Measurements from ENCODE around the gene C19orf85.

C19orf85 gene

DNA sequence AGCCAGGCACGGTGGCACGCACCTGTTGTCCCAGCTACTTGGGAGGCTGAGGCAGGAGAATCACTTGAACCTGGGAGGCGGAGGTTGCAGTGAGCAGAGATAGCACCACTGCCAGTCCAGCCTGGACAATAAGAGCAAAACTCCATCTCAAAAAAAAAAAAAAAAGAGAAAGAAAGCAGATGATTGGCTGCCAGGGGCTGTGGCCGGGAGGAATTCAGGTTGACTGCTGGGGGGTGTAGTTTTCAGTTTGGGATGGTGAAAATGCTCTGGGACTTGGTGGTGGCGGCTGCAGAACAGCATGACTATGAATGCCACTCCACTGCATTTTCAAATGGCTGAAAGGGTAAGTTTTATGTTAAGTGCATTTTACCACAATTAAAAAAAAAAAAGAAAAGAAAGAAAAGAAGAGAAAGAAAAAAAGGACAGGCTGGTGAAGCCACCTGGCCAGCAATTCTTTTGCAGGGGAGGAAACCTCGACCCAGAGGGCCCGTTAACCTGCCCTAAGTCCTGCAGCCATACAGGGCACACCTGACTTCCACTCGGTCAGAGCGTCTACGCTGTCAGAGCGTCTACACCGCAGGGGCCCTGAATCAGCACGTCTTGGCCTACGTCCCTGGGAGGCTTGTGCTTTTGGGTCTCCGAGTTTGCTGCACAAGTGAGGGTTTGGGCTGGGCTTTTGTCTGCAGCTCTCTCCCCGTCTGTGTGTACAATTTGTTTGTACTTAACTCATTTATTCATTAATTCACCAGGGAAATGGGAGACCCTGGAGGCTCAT is 6.7 kb downstream of the C19orf85 start:
- Histone ChIP-seq H3K4me3 (ENCODE audit: severe bottlenecking) (no peak overlapping the region), H3K27me3 (ENCODE audit: insufficient read depth, poor library complexity, severe bottlenecking) (no peaks in the 10 kb centered on the region), H3K36me3 (ENCODE audit: low read depth) (0 out of 2 replicates have a peak, but pooled peaks cover 3% of the 10 kb centered on the region), H3K4me1 (ENCODE audit: insufficient read depth, poor library complexity, severe bottlenecking) (peaks cover 3% of the 10 kb centered on the region), H3K27ac (ENCODE audit: poor library complexity, severe bottlenecking) (no peak overlapping the region), H3K9me3 (ENCODE audit: severe bottlenecking) (no peaks in the 10 kb centered on the region)
- TF ChIP-seq, protein P1, sequence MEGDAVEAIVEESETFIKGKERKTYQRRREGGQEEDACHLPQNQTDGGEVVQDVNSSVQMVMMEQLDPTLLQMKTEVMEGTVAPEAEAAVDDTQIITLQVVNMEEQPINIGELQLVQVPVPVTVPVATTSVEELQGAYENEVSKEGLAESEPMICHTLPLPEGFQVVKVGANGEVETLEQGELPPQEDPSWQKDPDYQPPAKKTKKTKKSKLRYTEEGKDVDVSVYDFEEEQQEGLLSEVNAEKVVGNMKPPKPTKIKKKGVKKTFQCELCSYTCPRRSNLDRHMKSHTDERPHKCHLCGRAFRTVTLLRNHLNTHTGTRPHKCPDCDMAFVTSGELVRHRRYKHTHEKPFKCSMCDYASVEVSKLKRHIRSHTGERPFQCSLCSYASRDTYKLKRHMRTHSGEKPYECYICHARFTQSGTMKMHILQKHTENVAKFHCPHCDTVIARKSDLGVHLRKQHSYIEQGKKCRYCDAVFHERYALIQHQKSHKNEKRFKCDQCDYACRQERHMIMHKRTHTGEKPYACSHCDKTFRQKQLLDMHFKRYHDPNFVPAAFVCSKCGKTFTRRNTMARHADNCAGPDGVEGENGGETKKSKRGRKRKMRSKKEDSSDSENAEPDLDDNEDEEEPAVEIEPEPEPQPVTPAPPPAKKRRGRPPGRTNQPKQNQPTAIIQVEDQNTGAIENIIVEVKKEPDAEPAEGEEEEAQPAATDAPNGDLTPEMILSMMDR (IDR thresholded peaks at IDR 0.05; ENCODE audit: poor library complexity, severe bottlenecking), result no peak
- DNase-seq (ENCODE audit: low spot score), result no peak
- no peak for ATAC-seq (ENCODE audit: low read depth)

DNA sequence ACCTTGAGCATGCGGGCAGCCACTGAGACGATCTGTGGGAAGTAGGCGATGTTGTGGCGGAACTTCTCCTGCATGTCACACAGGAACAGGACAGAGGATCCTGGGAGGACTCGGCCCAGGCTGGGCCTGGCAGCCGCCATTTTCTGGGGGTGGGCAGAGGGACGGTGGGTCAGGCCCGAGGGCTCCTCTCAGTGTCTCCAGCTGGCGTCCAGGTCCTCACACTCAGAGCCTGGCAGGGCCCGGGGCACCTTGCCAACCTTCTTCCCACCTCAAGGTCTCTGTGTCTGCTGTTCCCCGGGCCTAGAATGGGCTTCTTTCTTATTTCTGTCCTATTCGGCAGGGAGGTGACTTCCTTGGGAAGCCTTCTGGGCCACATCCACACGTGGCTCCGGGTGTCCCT is 8.2 kb downstream of the C19orf85 start:
- H3K9me3 ChIP-seq (ENCODE audit: severe bottlenecking), result no peaks in the 10 kb centered on the region
- peaks cover 12% of the 10 kb centered on the region for H3K27me3 ChIP-seq (ENCODE audit: insufficient read depth, poor library complexity, severe bottlenecking)
- 0 out of 2 replicates have a peak, but pooled peaks cover 3% of the 10 kb centered on the region for H3K36me3 ChIP-seq (ENCODE audit: low read depth)
- DNase-seq (ENCODE audit: low spot score), result no peak
- H3K4me1 ChIP-seq (ENCODE audit: insufficient read depth, poor library complexity, severe bottlenecking), result peaks cover 3% of the 10 kb centered on the region
- no peak for ATAC-seq (ENCODE audit: low read depth)
- H3K4me3 ChIP-seq (ENCODE audit: severe bottlenecking), result no peak overlapping the region
- TF ChIP-seq, protein P1 (IDR thresholded peaks at IDR 0.05; ENCODE audit: poor library complexity, severe bottlenecking), result no peak
- no peak overlapping the region for H3K27ac ChIP-seq (ENCODE audit: poor library complexity, severe bottlenecking)

DNA sequence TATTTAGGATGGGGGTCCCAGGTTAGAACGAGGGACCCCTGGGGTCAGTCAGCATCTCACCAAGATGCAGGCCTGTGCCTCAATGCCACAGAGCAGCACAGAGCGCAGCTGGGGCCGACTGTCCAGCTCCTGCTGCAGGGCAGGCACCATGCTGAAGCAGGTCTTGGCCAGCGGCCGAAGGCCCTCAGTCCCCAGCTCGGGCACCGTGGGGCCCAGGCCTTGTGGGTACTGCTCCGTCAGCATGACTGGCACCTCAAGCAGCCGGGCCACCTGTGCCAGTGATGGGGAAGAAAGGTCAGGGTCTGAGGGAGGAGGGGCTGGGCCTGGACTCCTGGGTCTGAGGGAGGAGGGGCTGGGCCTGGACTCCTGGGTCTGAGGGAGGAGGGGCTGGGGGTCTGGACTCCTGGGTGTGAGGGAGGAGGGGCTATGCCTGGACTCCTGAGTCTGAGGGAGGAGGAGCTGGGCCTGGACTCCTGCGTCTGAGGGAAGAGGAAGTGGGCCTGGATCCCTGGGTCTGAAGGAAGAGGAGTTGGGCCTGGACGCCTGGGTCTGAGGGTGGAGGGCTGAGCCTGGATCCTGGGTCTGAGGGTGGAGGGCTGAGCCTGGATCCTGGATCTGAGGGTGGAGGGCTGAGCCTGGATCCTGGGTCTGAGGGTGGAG is 8.8 kb downstream of the C19orf85 start:
- Histone ChIP-seq H3K36me3 (ENCODE audit: low read depth) (0 out of 2 replicates have a peak, but pooled peaks cover 3% of the 10 kb centered on the region), H3K9me3 (ENCODE audit: severe bottlenecking) (no peaks in the 10 kb centered on the region), H3K4me3 (ENCODE audit: severe bottlenecking) (no peak overlapping the region), H3K27ac (ENCODE audit: poor library complexity, severe bottlenecking) (no peak overlapping the region), H3K27me3 (ENCODE audit: insufficient read depth, poor library complexity, severe bottlenecking) (peaks cover 12% of the 10 kb centered on the region), H3K4me1 (ENCODE audit: insufficient read depth, poor library complexity, severe bottlenecking) (peaks cover 2% of the 10 kb centered on the region)
- DNase-seq (ENCODE audit: low spot score) (peak; percentile 60), ATAC-seq (ENCODE audit: low read depth) (no peak)
- TF ChIP-seq, protein P1 (IDR thresholded peaks at IDR 0.05; ENCODE audit: poor library complexity, severe bottlenecking), result no peak

DNA sequence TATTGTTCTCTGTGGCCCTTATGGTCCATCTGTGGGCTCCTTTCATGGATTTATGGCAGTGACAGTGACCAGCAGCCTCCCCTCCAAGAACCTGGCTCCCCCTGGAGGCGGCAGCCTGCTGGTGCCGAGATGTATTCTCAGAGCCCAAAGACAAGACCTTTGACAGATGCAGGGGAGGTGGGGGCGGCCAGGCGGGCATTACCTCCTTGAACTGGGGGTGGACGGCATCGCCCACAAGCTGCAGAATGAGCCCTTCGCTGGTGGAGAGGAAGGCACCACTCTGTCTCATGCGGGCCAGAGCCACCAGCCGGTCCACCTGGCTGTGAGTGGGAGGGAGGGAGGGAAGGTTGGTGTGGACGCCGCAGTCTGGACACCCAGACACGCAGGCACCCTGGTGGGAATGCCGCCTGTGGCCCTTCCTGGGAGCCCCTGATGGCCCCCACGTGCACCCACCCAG is 9.7 kb downstream of the C19orf85 start:
- H3K4me1 ChIP-seq (ENCODE audit: insufficient read depth, poor library complexity, severe bottlenecking), result no peaks in the 10 kb centered on the region
- peaks cover 12% of the 10 kb centered on the region for H3K27me3 ChIP-seq (ENCODE audit: insufficient read depth, poor library complexity, severe bottlenecking)
- 0 out of 3 replicates have a peak, but pooled peaks have one; percentile 31 for ATAC-seq (ENCODE audit: low read depth)
- DNase-seq (ENCODE audit: low spot score), result peak; percentile 55
- no peak overlapping the region for H3K4me3 ChIP-seq (ENCODE audit: severe bottlenecking)
- H3K9me3 ChIP-seq (ENCODE audit: severe bottlenecking), result no peaks in the 10 kb centered on the region
- H3K27ac ChIP-seq (ENCODE audit: poor library complexity, severe bottlenecking), result no peak overlapping the region
- H3K36me3 ChIP-seq (ENCODE audit: low read depth), result no peaks in the 10 kb centered on the region
- TF ChIP-seq, protein P1 (IDR thresholded peaks at IDR 0.05; ENCODE audit: poor library complexity, severe bottlenecking), result peak; percentile 53
